Neutrophil (primary cell): ENCODE data around the gene POLN.

Experiments
- H3K27ac ChIP-seq: fragments of 200-600 bp; sonication (generic); 2 replicates; pipeline ENCODE4 v1.5.1; 2016; ENCODE audit warnings: mild to moderate bottlenecking, moderate library complexity
- H3K27me3 ChIP-seq: fragments of 200-600 bp; sonication (generic); 2 replicates; pipeline ENCODE4 v1.6.0; 2016; ENCODE audit warnings: mild to moderate bottlenecking
- H3K36me3 ChIP-seq: fragments of 200-600 bp; sonication (generic); 2 replicates; pipeline ENCODE4 v1.5.1; 2017
- H3K4me1 ChIP-seq, 2 experiments: fragments of 200-600 bp in 1 of 2; sonication (generic) in 1 of 2; 1 replicate in 1 of 2; 2 replicates in 1 of 2; pipeline versions ENCODE4 v1.5.1 to v1.6.1; 2013 to 2016; ENCODE audit warnings: low read depth in 1 of 2, low read length in 1 of 2, mild to moderate bottlenecking in 1 of 2, moderate library complexity in 1 of 2; ENCODE audit not compliant: control insufficient read depth in 1 of 2, insufficient read depth in 1 of 2
- H3K4me3 ChIP-seq, 2 experiments: fragments of 200-600 bp in 1 of 2; sonication (generic) in 1 of 2; 1 replicate in 1 of 2; 2 replicates in 1 of 2; pipeline ENCODE4 v1.5.1; 2013 to 2016; ENCODE audit warnings: low read depth in 1 of 2, low read length in 1 of 2, mild to moderate bottlenecking in 1 of 2, moderate library complexity in 1 of 2
- H3K9me3 ChIP-seq: fragments of 200-600 bp; sonication (generic); 2 replicates; pipeline ENCODE4 v1.5.1; 2016
- CTCF ChIP-seq: fragments of 200-600 bp; sonication (generic); IDR thresholded peaks from 2 replicates; pipeline ENCODE4 v1.5.1; 2016; ENCODE audit warnings: antibody characterized with exemption

Gene POLN

GRCh38 chr4:2042947-2043395 is 198.9 kb downstream of the POLN start:
- H3K4me1 ChIP-seq: peaks cover 10 to 21% of the 10 kb centered on the region in 2 experiments

GRCh38 chr4:2042204-2042946 is 199.5 kb downstream of the POLN start:
- Histone ChIP-seq H3K4me3 (peak overlapping the region; percentile 84 to 92), H3K36me3 (no peaks in the 10 kb centered on the region), H3K27ac (peak overlapping the region; percentile 36), H3K4me1 (peaks cover 10 to 21% of the 10 kb centered on the region in 2 experiments), H3K27me3 (peaks cover 100% of the 10 kb centered on the region), H3K9me3 (no peaks in the 10 kb centered on the region)
- no peak for TF ChIP-seq CTCF

More at GRCh38 chr4:2042947-2043395, 198.9 kb downstream of the POLN start:
- TF ChIP-seq CTCF: no peak
- no peak overlapping the region for H3K27ac ChIP-seq
- peak overlapping the region; percentile 84 to 92 for H3K4me3 ChIP-seq
- H3K27me3 ChIP-seq: peaks cover 100% of the 10 kb centered on the region
- H3K9me3 ChIP-seq: no peaks in the 10 kb centered on the region
- no peaks in the 10 kb centered on the region for H3K36me3 ChIP-seq

GRCh38 chr4:2041239-2042130 is 200.4 kb downstream of the POLN start:
- Histone ChIP-seq H3K4me3 (peak overlapping the region; percentile 84 to 92), H3K36me3 (no peaks in the 10 kb centered on the region), H3K9me3 (no peaks in the 10 kb centered on the region), H3K27ac (peak overlapping the region; percentile 36), H3K4me1 (peaks cover 10 to 21% of the 10 kb centered on the region in 2 experiments), H3K27me3 (peaks cover 100% of the 10 kb centered on the region)
- TF ChIP-seq CTCF: no peak

- Histone ChIP-seq H3K9me3 (no peaks in the 10 kb centered on the region), H3K36me3 (no peaks in the 10 kb centered on the region), H3K4me1 (peaks cover 10 to 21% of the 10 kb centered on the region in 2 experiments), H3K27me3 (peaks cover 100% of the 10 kb centered on the region), H3K27ac (no peak overlapping the region), H3K4me3 (peak overlapping the region; percentile 84 to 92)
- no peak for TF ChIP-seq CTCF
Measured at GRCh38 chr4:2040391-2041238, 201.3 kb downstream of the POLN start.

- no peaks in the 10 kb centered on the region for H3K9me3 ChIP-seq
- H3K4me3 ChIP-seq: no peak overlapping the region
- no peak overlapping the region for H3K27ac ChIP-seq
- H3K4me1 ChIP-seq: peaks cover 7 to 16% of the 10 kb centered on the region in 2 experiments
- no peaks in the 10 kb centered on the region for H3K36me3 ChIP-seq
- H3K27me3 ChIP-seq: peaks cover 98% of the 10 kb centered on the region
- no peak for TF ChIP-seq CTCF
Measured at GRCh38 chr4:2036866-2037265, 205.1 kb downstream of the POLN start.
